ENCODE results near the gene G3BP1.
"Not testable (repeated sequence)": the region's sequence is repeated elsewhere in the genome, so short reads cannot be mapped to it uniquely, and the experiment has no call there.

The G3BP1 gene

GRCh38 chr5:151751593-151751992 is 20.2 kb upstream of the G3BP1 start:
- in situ Hi-C loops (cut with MboI; ENCODE audit: low sequenced_read_pairs) = no loop called here

DNA sequence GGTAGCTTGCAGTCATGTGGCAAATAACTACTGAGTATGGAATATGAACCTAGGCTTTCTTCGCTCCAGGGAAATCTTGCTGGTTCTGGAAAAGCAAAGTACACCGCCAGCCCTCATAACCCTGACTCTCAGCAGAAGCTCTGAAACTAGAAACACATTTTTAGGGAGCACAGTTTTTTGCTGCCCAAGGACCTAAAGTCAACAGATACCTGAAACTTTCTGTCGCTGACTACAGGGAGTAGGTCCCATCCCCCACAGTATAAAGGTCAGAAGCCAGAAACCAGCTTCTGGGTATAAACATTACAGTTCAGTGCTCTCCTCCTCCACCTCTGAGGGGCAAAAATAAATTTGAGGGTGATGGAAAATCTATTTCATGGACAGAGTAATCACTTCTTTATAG is 16.4 kb upstream of the G3BP1 start:
- in situ Hi-C loops (cut with MboI; ENCODE audit: low sequenced_read_pairs) = no loop called here

- in situ Hi-C loops (cut with MboI; ENCODE audit: low sequenced_read_pairs) = no loop called here
Measured at GRCh38 chr5:151757233-151758140, 14.3 kb upstream of the G3BP1 start.

- in situ Hi-C loops (cut with MboI; ENCODE audit: low sequenced_read_pairs) = no loop called here
Measured at GRCh38 chr5:151758141-151758429, 13.7 kb upstream of the G3BP1 start.

DNA sequence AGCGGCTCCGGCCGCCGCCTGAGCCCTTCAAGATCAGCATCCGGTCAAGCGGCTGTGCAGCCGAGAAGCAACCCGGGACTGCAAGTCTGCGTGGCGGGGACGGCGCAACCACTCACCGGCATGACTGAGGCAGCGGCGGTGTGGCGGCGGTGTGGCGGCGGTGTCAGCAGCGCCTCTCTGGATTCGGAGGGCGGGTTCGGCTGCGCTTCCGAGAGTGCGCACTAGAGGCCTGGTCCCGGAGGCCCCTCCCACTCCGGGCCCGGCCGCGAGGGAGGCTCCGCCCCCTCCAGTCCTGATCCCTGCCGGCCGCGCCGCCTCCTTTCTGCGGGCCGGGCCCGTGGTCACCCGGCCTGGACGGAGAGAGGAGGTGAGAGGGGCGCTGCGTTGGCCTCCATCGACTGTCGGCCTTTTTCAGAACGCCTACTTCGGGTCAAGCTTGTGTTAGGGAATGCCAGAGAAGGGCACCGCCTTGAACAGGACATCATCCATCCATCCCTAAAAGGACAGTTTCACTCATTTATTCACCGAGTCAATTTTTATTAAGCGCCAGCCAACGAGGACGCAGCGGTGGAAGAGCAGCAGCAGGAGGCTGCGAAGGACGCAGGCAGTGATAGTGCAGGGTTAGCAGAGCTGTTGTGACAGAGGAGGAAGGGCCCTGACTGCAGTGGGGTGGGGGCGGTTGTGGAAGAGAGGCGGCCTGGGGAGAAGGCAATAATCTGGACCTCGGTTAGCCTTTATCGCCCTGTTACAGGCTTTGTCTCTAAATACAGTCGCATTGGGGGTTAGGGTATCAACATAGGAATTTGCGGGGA is 13.1 kb upstream of the G3BP1 start, which contains the start of gene ATOX1:
ATOX1 (minus strand) TSS at position 202 of the 812 bp plus-strand sequence; CDS start at position 122, 80 bp downstream.
- in situ Hi-C loops (cut with MboI; ENCODE audit: low sequenced_read_pairs) = no loop called here

GRCh38 chr5:151764801-151765200 is 7.0 kb upstream of the G3BP1 start:
- in situ Hi-C loops (cut with MboI; ENCODE audit: low sequenced_read_pairs) = no loop called here

- in situ Hi-C loops (cut with MboI; ENCODE audit: low sequenced_read_pairs) = no loop called here
Measured at GRCh38 chr5:151766975-151767374, 4.8 kb upstream of the G3BP1 start.

- in situ Hi-C loops (cut with MboI; ENCODE audit: low sequenced_read_pairs) = no loop called here
Measured at GRCh38 chr5:151770383-151771258, 1.1 kb upstream of the G3BP1 start.

DNA sequence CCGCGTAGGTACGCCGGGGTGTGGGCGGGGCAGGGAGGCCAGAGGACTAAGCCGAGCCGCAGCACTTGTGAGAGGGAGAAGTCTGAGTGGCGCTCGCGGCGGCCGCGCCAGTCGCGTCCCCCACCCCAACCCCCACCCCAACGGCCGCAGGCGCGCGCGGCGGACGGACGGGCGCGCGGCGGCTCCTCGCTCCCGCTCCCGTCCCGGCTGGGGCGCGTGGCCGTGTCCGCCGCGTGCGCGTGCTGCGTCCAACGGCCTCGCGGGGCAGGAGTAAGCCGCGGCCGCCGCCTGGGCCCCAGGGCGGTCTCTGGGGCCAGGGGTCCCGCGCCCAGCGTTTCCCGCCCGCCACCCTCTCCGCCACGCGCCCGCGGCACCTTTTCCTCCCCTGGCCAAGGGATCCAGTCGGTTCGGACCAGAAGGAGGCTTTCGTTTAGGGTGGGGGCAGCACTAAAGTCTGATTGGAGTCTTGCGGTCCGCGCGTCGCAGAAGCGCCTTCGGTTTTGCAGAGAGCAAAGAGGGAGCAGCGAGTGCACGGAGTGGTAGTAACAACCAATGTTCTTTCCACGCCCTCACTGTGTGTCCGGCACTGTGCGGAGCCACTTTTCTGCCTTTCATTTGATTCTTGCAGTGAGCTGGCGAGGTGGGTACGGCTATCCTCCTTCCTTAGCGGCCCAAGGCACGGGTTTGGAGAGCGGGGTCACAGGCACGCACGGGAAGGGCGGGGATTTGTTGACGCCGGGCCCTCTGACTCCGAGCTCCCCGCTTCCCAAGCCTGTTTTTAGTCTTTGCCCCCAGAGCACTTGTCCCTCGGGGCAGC is 483 bp downstream of the G3BP1 start:
- in situ Hi-C loops (cut with MboI; ENCODE audit: low sequenced_read_pairs) = no loop called here

- in situ Hi-C loops (cut with MboI; ENCODE audit: low sequenced_read_pairs) = no loop called here
Measured at GRCh38 chr5:151772846-151773561, 1.2 kb downstream of the G3BP1 start.

GRCh38 chr5:151773951-151774350 is 2.2 kb downstream of the G3BP1 start:
- in situ Hi-C loops (cut with MboI; ENCODE audit: low sequenced_read_pairs) = no loop called here

GRCh38 chr5:151775025-151775606 is 3.4 kb downstream of the G3BP1 start:
- in situ Hi-C loops (cut with MboI; ENCODE audit: low sequenced_read_pairs) = no loop called here

DNA sequence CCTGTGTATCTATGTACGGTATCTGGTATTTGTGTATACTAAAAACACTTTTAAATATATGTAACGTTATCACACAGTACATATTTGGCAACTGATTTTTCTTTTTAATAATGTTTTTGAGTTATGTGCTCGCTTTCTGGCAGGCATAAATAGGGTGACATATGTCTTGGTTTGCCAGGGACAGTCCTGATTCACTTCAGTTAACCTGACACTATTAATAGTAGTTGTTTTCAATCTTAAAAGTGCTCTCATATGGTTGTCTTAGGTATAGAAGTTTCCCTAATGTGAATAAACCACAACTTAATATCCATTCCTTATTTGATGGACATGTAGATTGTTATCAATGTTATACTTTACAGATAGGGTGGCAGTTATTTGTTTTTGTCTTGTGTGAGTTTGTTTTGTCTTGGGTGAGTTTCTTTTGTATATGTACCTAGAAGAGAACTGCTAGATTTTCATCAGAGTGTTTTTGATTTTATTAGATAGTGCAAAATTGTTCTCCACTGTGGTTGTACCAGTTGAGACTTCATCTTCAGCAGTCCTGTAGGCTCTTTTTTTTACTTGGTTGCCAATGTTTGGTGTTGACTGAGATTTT is 7.9 kb downstream of the G3BP1 start:
- in situ Hi-C loops (cut with MboI; ENCODE audit: low sequenced_read_pairs) = no loop called here

- in situ Hi-C loops (cut with MboI; ENCODE audit: low sequenced_read_pairs) = no loop called here
Measured at GRCh38 chr5:151780348-151780747, 8.6 kb downstream of the G3BP1 start.

- in situ Hi-C loops (cut with MboI; ENCODE audit: low sequenced_read_pairs) = no loop called here
Measured at GRCh38 chr5:151781201-151781600, 9.4 kb downstream of the G3BP1 start.

- in situ Hi-C loops (cut with MboI; ENCODE audit: low sequenced_read_pairs) = not testable (repeated sequence)
Measured at GRCh38 chr5:151783664-151784063, 11.9 kb downstream of the G3BP1 start.

GRCh38 chr5:151784141-151784540 is 12.4 kb downstream of the G3BP1 start:
- in situ Hi-C loops (cut with MboI; ENCODE audit: low sequenced_read_pairs) = no loop called here

- in situ Hi-C loops (cut with MboI; ENCODE audit: low sequenced_read_pairs) = no loop called here
Measured at GRCh38 chr5:151786468-151786867, 14.7 kb downstream of the G3BP1 start.

- in situ Hi-C loops (cut with MboI; ENCODE audit: low sequenced_read_pairs) = no loop called here
Measured at GRCh38 chr5:151787817-151788216, 16.1 kb downstream of the G3BP1 start.

Measured in hTERT RPE-1 (cell line).